VCaP (cell line): Measurements from ENCODE around the gene CDK6.
A peak's percentile ranks its signal among the peaks of the same experiment; 100 is the strongest.
"Not testable (repeated sequence)": the region's sequence is repeated elsewhere in the genome, so short reads cannot be mapped to it uniquely, and the experiment has no call there.

Source experiments
- H3K27ac ChIP-seq: fragments of 450-650 bp; 2 replicates; pipeline ENCODE4 v1.5.1; 2017
- CTCF ChIP-seq: fragments of 450-650 bp; conservative IDR thresholded peaks from 2 replicates; pipeline ENCODE4 v1.5.1; 2017; ENCODE audit warnings: mild to moderate bottlenecking, moderate library complexity

The CDK6 gene

DNA sequence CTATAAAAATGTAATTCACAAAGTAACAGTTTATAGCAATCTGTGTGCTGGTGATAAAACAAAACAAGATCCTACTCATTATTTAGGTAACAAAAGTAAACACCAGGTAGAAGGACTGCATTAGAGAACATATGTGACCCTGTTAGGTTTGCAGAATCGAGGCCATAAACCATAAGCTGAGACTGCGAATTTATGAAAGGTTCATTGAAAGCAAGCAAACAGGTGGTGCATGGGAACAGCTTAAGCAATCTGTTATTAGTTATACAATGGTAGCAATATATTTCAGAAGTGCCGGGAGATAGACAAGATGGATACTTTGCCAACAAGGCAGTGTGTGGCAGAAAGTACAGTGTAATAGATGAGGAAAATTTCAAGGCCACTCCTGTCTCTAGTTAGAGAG lies 222.7 kb downstream of the CDK6 start:
- no peak overlapping the region for H3K27ac ChIP-seq
- TF ChIP-seq CTCF: no peak

GRCh38 chr7:92613214-92613613 lies 223.2 kb downstream of the CDK6 start:
- TF ChIP-seq CTCF: no peak
- no peak overlapping the region for H3K27ac ChIP-seq

- H3K27ac ChIP-seq: no peak overlapping the region
- no peak for TF ChIP-seq CTCF
Measured at GRCh38 chr7:92612501-92612900, 223.9 kb downstream of the CDK6 start.

GRCh38 chr7:92611735-92612134 lies 224.6 kb downstream of the CDK6 start:
- H3K27ac ChIP-seq: no peak overlapping the region

DNA sequence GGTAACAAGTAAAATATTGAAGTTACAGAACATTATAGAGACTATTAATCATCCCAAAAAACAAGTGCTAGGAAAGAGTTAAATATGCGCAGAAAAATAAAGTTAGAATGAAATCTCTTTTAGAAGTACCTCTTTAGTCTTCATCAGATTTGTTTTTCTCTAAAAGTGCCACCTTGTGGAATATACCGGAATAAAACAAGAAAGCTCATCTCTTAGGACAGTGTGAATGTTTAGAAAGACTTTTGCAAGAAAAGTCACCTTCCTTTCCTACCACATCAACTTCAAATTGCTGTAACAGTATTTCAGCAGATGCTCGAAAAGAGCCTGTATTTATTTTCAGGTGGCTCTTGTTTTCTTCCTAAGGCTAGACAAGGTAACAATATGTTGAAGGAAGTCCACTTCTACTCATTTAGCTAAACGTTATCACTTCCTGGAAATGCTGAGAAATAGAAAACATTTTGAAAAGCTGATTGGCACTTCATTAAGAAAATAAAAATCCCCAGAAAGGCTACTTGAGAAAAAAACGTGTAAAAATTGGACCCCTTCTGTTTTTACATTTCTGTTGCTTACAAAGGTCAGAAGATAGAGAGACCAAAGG lies 226.4 kb downstream of the CDK6 start:
- H3K27ac ChIP-seq: no peak overlapping the region
- peak; percentile 76 for TF ChIP-seq CTCF

More at GRCh38 chr7:92611735-92612134, 224.6 kb downstream of the CDK6 start:
- TF ChIP-seq CTCF: no peak

GRCh38 chr7:92608380-92609322 lies 227.7 kb downstream of the CDK6 start:
- no peak for TF ChIP-seq CTCF
- H3K27ac ChIP-seq: no peak overlapping the region

GRCh38 chr7:92606985-92607384 lies 229.4 kb downstream of the CDK6 start:
- H3K27ac ChIP-seq: no peak overlapping the region
- no peak for TF ChIP-seq CTCF

DNA sequence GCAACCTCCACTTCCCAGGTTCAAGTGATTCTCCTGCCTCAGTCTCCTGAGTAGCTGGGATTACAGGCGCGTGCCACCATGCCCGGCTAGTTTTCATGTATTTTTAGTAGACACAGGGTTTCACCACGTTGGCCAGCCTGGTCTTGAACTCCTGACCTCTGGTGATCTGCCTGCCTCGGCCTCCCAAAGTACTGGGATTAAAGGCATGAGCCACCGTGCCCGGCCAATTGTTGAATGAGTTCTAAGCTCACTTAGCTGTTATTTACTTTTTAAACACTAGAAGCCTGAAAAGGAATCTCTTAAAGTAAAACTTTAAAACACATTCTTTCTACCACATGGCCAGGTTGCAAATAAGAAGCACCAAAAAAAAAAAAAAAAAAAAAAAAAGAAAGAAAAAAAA lies 231.9 kb downstream of the CDK6 start:
- H3K27ac ChIP-seq: not testable (repeated sequence)
